ENCODE results near the gene ADAMTS19.

The ADAMTS19 gene

DNA sequence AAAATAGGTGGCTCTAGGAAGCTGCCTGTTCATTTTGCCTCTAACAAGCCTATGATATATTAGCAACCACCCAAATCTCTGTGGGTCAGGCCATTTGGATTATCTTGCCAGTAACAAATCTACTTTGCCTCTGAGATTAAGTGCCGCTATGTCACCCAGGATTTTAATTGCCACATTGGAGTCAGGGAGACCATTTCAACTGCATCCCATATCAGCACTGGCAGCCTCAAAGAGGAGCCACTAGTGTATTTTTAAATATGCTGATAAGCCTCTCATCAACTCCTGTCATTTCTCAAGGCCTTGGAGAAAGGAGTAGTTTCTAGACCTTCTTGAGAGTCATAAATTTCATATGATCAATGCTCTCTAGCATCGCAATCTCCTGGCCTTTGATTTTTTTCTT, 12.1 kb upstream of the ADAMTS19 start:
- TF ChIP-seq, protein P1, sequence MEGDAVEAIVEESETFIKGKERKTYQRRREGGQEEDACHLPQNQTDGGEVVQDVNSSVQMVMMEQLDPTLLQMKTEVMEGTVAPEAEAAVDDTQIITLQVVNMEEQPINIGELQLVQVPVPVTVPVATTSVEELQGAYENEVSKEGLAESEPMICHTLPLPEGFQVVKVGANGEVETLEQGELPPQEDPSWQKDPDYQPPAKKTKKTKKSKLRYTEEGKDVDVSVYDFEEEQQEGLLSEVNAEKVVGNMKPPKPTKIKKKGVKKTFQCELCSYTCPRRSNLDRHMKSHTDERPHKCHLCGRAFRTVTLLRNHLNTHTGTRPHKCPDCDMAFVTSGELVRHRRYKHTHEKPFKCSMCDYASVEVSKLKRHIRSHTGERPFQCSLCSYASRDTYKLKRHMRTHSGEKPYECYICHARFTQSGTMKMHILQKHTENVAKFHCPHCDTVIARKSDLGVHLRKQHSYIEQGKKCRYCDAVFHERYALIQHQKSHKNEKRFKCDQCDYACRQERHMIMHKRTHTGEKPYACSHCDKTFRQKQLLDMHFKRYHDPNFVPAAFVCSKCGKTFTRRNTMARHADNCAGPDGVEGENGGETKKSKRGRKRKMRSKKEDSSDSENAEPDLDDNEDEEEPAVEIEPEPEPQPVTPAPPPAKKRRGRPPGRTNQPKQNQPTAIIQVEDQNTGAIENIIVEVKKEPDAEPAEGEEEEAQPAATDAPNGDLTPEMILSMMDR (IDR thresholded peaks at IDR 0.05; ENCODE audit: insufficient read depth, low read depth, low read length, missing control alignments), result no peak
- DNase-seq (ENCODE audit: low read depth), result no peak
- no peak overlapping the region for H3K4me3 ChIP-seq (ENCODE audit: low read depth, low read length)

DNA sequence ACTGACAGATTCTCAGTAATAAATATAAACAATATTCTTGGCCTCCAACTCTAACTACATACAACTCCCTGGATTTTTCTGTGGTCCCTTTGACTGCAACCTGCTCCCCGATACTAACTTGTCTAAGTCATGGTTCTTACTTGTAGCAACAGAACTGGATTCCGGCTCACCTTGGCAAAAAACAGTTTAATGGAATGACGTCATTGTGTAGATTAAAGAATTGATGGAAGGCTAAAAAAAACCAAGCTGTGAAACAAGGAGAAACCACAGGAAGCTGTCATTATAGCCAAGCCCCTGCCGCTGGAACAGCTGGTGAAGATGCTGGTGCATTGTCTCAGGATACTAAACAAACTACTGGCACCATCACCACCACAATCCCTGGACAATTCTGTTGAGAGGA, 11.4 kb upstream of the ADAMTS19 start:
- DNase-seq (ENCODE audit: low read depth), result no peak
- no peak overlapping the region for H3K4me3 ChIP-seq (ENCODE audit: low read depth, low read length)
- TF ChIP-seq, protein P1 (IDR thresholded peaks at IDR 0.05; ENCODE audit: insufficient read depth, low read depth, low read length, missing control alignments), result no peak

DNA sequence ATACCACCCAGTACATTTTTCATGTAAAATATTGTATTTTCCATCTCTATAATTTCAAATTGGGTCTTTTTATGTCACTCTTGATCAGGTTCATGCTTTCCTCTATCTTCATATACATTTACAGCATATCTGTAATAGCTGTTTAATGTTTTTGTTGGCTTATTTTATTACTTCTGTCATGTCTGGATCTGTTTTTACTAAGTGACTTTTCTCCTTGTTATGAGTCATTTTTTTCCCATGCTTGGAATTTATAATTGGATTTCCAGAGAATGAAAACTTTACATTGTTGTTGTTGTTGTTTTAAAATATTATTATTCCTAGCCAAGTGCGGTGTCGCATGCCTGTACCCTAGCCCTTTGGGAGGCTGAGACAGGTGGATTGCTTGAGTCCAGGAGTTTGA, 5.6 kb upstream of the ADAMTS19 start:
- TF ChIP-seq, protein P1 (IDR thresholded peaks at IDR 0.05; ENCODE audit: insufficient read depth, low read depth, low read length, missing control alignments), result no peak
- no peak for DNase-seq (ENCODE audit: low read depth)

DNA sequence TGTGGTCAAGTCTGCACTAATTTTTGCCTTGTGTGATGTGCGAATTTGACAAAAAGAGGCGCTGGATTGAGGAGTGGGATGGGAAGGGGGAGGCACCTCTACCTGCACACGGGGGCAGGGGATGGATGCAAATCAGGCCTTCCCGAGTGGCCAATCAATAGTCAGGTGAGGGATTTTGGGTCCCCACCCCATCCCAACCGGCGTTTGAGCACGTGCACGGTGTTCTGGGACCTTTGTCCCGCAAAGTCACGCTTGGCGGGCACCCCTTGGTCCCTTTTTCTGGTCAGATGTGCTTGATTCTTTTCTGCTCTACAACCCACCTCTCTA, 685 bp upstream of the ADAMTS19 start:
- no peak overlapping the region for H3K4me3 ChIP-seq (ENCODE audit: low read depth, low read length)
- DNase-seq (ENCODE audit: low read depth), result no peak
- TF ChIP-seq, protein P1 (IDR thresholded peaks at IDR 0.05; ENCODE audit: insufficient read depth, low read depth, low read length, missing control alignments), result no peak

More for the DNA sequence above, 5.6 kb upstream of the ADAMTS19 start:
- H3K4me3 ChIP-seq (ENCODE audit: low read depth, low read length), result no peak overlapping the region

DNA sequence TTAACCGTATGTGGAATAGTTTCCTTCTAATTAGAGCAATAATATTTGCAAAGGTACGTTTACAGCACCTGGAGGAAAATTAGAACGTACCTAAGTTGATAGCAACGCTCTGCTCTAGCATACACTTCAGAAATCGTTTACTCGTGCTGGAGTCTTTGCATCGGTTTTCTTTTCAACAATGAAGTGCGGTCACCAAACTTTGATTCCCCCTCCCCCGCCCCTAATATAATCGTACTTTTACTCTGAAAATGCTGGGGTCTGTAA, 506 bp downstream of the ADAMTS19 start:
- TF ChIP-seq, protein P1 (IDR thresholded peaks at IDR 0.05; ENCODE audit: insufficient read depth, low read depth, low read length, missing control alignments), result no peak
- DNase-seq (ENCODE audit: low read depth), result no peak
- no peak overlapping the region for H3K4me3 ChIP-seq (ENCODE audit: low read depth, low read length)

DNA sequence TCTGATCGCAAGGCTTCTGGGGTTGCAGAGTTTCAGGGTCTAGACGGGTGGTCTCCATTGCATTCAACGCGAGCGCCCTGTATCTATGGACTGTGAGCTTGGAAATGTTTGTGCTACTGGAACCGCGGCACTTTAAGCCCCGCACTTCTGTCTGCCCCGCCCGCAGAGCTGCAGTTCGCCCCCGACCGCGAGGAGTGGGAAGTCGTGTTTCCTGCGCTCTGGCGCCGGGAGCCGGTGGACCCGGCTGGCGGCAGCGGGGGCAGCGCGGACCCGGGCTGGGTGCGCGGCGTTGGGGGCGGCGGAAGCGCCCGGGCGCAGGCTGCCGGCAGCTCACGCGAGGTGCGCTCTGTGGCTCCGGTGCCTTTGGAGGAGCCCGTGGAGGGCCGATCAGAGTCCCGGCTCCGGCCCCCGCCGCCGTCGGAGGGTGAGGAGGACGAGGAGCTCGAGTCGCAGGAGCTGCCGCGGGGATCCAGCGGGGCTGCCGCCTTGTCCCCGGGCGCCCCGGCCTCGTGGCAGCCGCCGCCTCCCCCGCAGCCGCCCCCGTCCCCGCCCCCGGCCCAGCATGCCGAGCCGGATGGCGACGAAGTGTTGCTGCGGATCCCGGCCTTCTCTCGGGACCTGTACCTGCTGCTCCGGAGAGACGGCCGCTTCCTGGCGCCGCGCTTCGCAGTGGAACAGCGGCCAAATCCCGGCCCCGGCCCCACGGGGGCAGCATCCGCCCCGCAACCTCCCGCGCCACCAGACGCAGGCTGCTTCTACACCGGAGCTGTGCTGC, 1.0 kb downstream of the ADAMTS19 start:
- DNase-seq (ENCODE audit: low read depth), result peak; percentile 24
- TF ChIP-seq, protein P1 (IDR thresholded peaks at IDR 0.05; ENCODE audit: insufficient read depth, low read depth, low read length, missing control alignments), result peak; percentile 15
- no peak overlapping the region for H3K4me3 ChIP-seq (ENCODE audit: low read depth, low read length)

DNA sequence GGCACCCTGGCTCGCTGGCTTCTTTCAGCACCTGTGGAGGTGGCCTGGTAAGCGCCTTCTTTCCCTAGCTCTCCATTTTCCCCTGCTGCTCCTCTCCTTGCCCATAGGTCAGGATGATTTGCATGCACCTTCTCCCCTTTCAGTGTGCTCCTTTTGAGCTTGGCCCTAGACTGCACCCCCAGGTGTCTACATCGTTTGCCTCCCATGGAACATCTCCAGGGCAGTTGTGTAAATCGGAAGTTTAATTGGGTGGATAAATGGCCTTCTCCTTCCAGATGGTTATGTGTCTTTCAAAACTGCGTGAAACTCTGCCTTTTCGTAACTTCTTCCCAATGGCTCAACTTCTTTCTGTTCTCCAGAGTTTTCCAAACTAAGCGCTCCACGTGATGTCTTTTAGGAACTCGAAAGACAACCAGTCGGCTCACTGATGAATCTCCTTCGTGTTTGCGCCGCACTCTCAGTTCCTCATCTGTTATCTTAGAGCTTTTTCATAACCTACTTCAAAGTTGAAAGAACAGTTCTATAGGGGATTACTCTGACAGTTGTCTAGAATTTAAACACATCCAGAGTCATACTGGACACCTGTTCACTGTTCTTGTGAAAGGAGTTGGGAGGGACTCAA, 1.7 kb downstream of the ADAMTS19 start:
- no peak overlapping the region for H3K4me3 ChIP-seq (ENCODE audit: low read depth, low read length)
- DNase-seq (ENCODE audit: low read depth), result no peak
- TF ChIP-seq, protein P1 (IDR thresholded peaks at IDR 0.05; ENCODE audit: insufficient read depth, low read depth, low read length, missing control alignments), result no peak

Data from GM12865 (cell line).